WTC11 (cell line): ENCODE measurements around the gene NOXO1. TPM values are rescaled to one million over a fixed set of nuclear protein-coding genes. Genes with fewer than 3 reads are reported as not detected.

Experiments used
- ATAC-seq: fragments of 200-7000 bp; cut with Tn5 transposase; 2 replicates; pipeline ENCODE4 v1.10.0; 2021; ENCODE audit warnings: mild to moderate bottlenecking, moderate library complexity
- CTCF ChIA-PET: fragments of 300-600 bp; sonication (Branson Sonifier 250); formaldehyde crosslinking; loops from one replicate; lab custom pipeline; 2021; ENCODE audit warnings: antibody characterized with exemption; lab: Charles Lee
- POLR2A ChIA-PET: fragments of 350-600 bp; sonication (Branson Sonifier 250); formaldehyde crosslinking; loops from one replicate; lab custom pipeline; 2021; ENCODE audit warnings: antibody characterized with exemption; lab: Charles Lee
- DNase-seq: peaks from one replicate; pipeline ENCODE4 v3.0.0; 2021; ENCODE audit warnings: low spot score
- H3K27ac Mint-ChIP-seq: 2 replicates; pipeline ENCODE4 v1.8.0; 2021; ENCODE audit warnings: mixed read lengths
- H3K27me3 Mint-ChIP-seq: 2 replicates; pipeline ENCODE4 v1.8.0; 2021; ENCODE audit warnings: low read depth, mild to moderate bottlenecking, moderate library complexity, mixed read lengths
- H3K36me3 Mint-ChIP-seq: 2 replicates; pipeline ENCODE4 v1.8.0; 2021; ENCODE audit warnings: mixed read lengths
- H3K4me1 Mint-ChIP-seq: 2 replicates; pipeline ENCODE4 v1.8.0; 2022; ENCODE audit warnings: mixed read lengths
- H3K4me3 Mint-ChIP-seq: 2 replicates; pipeline ENCODE4 v1.8.0; 2021; ENCODE audit warnings: mild to moderate bottlenecking, moderate library complexity, mixed read lengths
- H3K9me3 Mint-ChIP-seq: 2 replicates; pipeline ENCODE4 v1.8.0; 2021; ENCODE audit warnings: mixed read lengths
- CDX4 ChIP-seq: fragments of 250-450 bp; sonication (Bioruptor Pico); IDR thresholded peaks from 2 replicates; pipeline ENCODE4 v1.9.0; 2021; ENCODE audit warnings: moderate library complexity, mild to moderate bottlenecking, inconsistent platforms, borderline replicate concordance
- CREB1 ChIP-seq: sonication (generic); formaldehyde crosslinking; IDR thresholded peaks from 2 replicates; pipeline ENCODE4 v1.8.0; 2023; ENCODE audit warnings: mild to moderate bottlenecking, missing genetic modification reagents
- FOXJ3 ChIP-seq: sonication (generic); formaldehyde crosslinking; IDR thresholded peaks from 2 replicates; pipeline ENCODE4 v1.9.0; 2021; ENCODE audit warnings: missing genetic modification reagents, mild to moderate bottlenecking, borderline replicate concordance
- GABPB1 ChIP-seq: sonication (generic); formaldehyde crosslinking; IDR thresholded peaks from 2 replicates; pipeline ENCODE4 v1.8.1; 2023; ENCODE audit warnings: mild to moderate bottlenecking, missing genetic modification reagents
- NFE2L1 ChIP-seq: sonication (generic); formaldehyde crosslinking; IDR thresholded peaks from 2 replicates; pipeline ENCODE4 v1.8.1; 2023; ENCODE audit warnings: missing genetic modification reagents
- NFYB ChIP-seq: sonication (generic); formaldehyde crosslinking; conservative IDR thresholded peaks from 2 replicates; pipeline ENCODE4 v1.8.0; 2022; ENCODE audit warnings: low read depth, missing genetic modification reagents
- ZNF317 ChIP-seq: sonication (generic); formaldehyde crosslinking; IDR thresholded peaks from 2 replicates; pipeline ENCODE4 v1.8.1; 2023; ENCODE audit warnings: low read depth, mild to moderate bottlenecking, moderate library complexity, missing genetic modification reagents, borderline replicate concordance
- ZNF423 ChIP-seq: fragments of 250-450 bp; sonication (Bioruptor Pico); IDR thresholded peaks from 2 replicates; pipeline ENCODE4 v2.1.2; 2022; ENCODE audit warnings: mild to moderate bottlenecking, moderate library complexity
- total RNA-seq: library from RNA; stranded (reverse); gene quantifications from 3 replicates; pipeline ENCODE4 v1.2.3, GENCODE V29; 2021
- TF ChIP-seq, protein P1 (sequence below): fragments of 200-600 bp; IDR thresholded peaks from 2 replicates; pipeline ENCODE4 v1.8.0; 2022; ENCODE audit warnings: antibody characterized with exemption
- TF ChIP-seq, protein P2 (sequence below): sonication (generic); formaldehyde crosslinking; IDR thresholded peaks from 2 replicates; pipeline ENCODE4 v1.8.1; 2023; ENCODE audit warnings: mild to moderate bottlenecking, missing genetic modification reagents, moderate library complexity
- TF ChIP-seq, protein P3 (sequence below): fragments of 250-450 bp; sonication (Bioruptor Pico); IDR thresholded peaks from 2 replicates; pipeline ENCODE4 v1.9.0; 2021; ENCODE audit warnings: mild to moderate bottlenecking, borderline replicate concordance
- TF ChIP-seq, protein P4 (sequence below): sonication (generic); formaldehyde crosslinking; IDR thresholded peaks from 2 replicates; pipeline ENCODE4 v1.8.1; 2023; ENCODE audit warnings: mild to moderate bottlenecking, missing genetic modification reagents, borderline replicate concordance
- TF ChIP-seq, protein P5 (sequence below): sonication (generic); formaldehyde crosslinking; IDR thresholded peaks from 2 replicates; pipeline ENCODE4 v1.8.0; 2022; ENCODE audit warnings: mild to moderate bottlenecking, missing genetic modification reagents
- TF ChIP-seq, protein P6 (sequence below): fragments of 250-450 bp; sonication (Bioruptor Pico); IDR thresholded peaks from 2 replicates; pipeline ENCODE4 v1.9.0; 2021; ENCODE audit warnings: mild to moderate bottlenecking

The NOXO1 gene
- total RNA-seq, 1 experiment from 2014 or later, result 5.7 TPM

- TF ChIP-seq, protein P1, sequence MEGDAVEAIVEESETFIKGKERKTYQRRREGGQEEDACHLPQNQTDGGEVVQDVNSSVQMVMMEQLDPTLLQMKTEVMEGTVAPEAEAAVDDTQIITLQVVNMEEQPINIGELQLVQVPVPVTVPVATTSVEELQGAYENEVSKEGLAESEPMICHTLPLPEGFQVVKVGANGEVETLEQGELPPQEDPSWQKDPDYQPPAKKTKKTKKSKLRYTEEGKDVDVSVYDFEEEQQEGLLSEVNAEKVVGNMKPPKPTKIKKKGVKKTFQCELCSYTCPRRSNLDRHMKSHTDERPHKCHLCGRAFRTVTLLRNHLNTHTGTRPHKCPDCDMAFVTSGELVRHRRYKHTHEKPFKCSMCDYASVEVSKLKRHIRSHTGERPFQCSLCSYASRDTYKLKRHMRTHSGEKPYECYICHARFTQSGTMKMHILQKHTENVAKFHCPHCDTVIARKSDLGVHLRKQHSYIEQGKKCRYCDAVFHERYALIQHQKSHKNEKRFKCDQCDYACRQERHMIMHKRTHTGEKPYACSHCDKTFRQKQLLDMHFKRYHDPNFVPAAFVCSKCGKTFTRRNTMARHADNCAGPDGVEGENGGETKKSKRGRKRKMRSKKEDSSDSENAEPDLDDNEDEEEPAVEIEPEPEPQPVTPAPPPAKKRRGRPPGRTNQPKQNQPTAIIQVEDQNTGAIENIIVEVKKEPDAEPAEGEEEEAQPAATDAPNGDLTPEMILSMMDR, result no peak
- TF ChIP-seq CREB1 (CRISPR knock-in tag), result no peak
- TF ChIP-seq, protein P2, sequence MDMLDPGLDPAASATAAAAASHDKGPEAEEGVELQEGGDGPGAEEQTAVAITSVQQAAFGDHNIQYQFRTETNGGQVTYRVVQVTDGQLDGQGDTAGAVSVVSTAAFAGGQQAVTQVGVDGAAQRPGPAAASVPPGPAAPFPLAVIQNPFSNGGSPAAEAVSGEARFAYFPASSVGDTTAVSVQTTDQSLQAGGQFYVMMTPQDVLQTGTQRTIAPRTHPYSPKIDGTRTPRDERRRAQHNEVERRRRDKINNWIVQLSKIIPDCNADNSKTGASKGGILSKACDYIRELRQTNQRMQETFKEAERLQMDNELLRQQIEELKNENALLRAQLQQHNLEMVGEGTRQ, result no peak
These were observed 17.9 kb upstream of the NOXO1 start (continued) for GRCh38 chr16:1998852-1999801.

GRCh38 chr16:1998360-1998835, 17.1 kb upstream of the NOXO1 start:
- H3K27ac Mint-ChIP-seq, result no peak overlapping the region; the same call in 1 of the 2 replicates
- CTCF ChIA-PET, result interaction anchor here (0.5 to 0.7 kb wide), 2 partner anchors 18 to 140 kb away, joined by 3 read pairs; no protein-coding TSS in a partner anchor
- no peak for DNase-seq
- peaks cover 24% of the 10 kb centered on the region for H3K36me3 Mint-ChIP-seq
- POLR2A ChIA-PET, result no interaction called here
- H3K9me3 Mint-ChIP-seq, result no peaks in the 10 kb centered on the region
- H3K4me3 Mint-ChIP-seq, result no peak overlapping the region
- no peak for TF ChIP-seq GABPB1 (CRISPR knock-in tag)
- TF ChIP-seq ZNF317, result no peak
- TF ChIP-seq, protein P3, sequence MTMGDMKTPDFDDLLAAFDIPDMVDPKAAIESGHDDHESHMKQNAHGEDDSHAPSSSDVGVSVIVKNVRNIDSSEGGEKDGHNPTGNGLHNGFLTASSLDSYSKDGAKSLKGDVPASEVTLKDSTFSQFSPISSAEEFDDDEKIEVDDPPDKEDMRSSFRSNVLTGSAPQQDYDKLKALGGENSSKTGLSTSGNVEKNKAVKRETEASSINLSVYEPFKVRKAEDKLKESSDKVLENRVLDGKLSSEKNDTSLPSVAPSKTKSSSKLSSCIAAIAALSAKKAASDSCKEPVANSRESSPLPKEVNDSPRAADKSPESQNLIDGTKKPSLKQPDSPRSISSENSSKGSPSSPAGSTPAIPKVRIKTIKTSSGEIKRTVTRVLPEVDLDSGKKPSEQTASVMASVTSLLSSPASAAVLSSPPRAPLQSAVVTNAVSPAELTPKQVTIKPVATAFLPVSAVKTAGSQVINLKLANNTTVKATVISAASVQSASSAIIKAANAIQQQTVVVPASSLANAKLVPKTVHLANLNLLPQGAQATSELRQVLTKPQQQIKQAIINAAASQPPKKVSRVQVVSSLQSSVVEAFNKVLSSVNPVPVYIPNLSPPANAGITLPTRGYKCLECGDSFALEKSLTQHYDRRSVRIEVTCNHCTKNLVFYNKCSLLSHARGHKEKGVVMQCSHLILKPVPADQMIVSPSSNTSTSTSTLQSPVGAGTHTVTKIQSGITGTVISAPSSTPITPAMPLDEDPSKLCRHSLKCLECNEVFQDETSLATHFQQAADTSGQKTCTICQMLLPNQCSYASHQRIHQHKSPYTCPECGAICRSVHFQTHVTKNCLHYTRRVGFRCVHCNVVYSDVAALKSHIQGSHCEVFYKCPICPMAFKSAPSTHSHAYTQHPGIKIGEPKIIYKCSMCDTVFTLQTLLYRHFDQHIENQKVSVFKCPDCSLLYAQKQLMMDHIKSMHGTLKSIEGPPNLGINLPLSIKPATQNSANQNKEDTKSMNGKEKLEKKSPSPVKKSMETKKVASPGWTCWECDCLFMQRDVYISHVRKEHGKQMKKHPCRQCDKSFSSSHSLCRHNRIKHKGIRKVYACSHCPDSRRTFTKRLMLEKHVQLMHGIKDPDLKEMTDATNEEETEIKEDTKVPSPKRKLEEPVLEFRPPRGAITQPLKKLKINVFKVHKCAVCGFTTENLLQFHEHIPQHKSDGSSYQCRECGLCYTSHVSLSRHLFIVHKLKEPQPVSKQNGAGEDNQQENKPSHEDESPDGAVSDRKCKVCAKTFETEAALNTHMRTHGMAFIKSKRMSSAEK (CRISPR knock-in tag), result no peak
- TF ChIP-seq, protein P2, result no peak
- no peak for TF ChIP-seq CDX4 (CRISPR knock-in tag)
- TF ChIP-seq, protein P4, sequence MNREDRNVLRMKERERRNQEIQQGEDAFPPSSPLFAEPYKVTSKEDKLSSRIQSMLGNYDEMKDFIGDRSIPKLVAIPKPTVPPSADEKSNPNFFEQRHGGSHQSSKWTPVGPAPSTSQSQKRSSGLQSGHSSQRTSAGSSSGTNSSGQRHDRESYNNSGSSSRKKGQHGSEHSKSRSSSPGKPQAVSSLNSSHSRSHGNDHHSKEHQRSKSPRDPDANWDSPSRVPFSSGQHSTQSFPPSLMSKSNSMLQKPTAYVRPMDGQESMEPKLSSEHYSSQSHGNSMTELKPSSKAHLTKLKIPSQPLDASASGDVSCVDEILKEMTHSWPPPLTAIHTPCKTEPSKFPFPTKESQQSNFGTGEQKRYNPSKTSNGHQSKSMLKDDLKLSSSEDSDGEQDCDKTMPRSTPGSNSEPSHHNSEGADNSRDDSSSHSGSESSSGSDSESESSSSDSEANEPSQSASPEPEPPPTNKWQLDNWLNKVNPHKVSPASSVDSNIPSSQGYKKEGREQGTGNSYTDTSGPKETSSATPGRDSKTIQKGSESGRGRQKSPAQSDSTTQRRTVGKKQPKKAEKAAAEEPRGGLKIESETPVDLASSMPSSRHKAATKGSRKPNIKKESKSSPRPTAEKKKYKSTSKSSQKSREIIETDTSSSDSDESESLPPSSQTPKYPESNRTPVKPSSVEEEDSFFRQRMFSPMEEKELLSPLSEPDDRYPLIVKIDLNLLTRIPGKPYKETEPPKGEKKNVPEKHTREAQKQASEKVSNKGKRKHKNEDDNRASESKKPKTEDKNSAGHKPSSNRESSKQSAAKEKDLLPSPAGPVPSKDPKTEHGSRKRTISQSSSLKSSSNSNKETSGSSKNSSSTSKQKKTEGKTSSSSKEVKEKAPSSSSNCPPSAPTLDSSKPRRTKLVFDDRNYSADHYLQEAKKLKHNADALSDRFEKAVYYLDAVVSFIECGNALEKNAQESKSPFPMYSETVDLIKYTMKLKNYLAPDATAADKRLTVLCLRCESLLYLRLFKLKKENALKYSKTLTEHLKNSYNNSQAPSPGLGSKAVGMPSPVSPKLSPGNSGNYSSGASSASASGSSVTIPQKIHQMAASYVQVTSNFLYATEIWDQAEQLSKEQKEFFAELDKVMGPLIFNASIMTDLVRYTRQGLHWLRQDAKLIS (CRISPR knock-in tag), result no peak
- TF ChIP-seq ZNF423 (CRISPR knock-in tag), result no peak
- TF ChIP-seq, protein P5, sequence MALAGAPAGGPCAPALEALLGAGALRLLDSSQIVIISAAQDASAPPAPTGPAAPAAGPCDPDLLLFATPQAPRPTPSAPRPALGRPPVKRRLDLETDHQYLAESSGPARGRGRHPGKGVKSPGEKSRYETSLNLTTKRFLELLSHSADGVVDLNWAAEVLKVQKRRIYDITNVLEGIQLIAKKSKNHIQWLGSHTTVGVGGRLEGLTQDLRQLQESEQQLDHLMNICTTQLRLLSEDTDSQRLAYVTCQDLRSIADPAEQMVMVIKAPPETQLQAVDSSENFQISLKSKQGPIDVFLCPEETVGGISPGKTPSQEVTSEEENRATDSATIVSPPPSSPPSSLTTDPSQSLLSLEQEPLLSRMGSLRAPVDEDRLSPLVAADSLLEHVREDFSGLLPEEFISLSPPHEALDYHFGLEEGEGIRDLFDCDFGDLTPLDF, result no peak
- TF ChIP-seq FOXJ3 (CRISPR knock-in tag), result no peak
- TF ChIP-seq, protein P6, sequence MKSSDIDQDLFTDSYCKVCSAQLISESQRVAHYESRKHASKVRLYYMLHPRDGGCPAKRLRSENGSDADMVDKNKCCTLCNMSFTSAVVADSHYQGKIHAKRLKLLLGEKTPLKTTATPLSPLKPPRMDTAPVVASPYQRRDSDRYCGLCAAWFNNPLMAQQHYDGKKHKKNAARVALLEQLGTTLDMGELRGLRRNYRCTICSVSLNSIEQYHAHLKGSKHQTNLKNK, result no peak
- no peak for TF ChIP-seq NFE2L1 (CRISPR knock-in tag)
- TF ChIP-seq NFYB, result no peak
- TF ChIP-seq, all 79 proteins: peak for 0
- Mint-ChIP-seq H3K4me1 (0 out of 2 replicates have a peak, but pooled peaks cover 1% of the 10 kb centered on the region), H3K27me3 (no peaks in the 10 kb centered on the region; the same call in 1 of the 2 replicates)
- no peak for ATAC-seq
